ENCODE measurements around the gene GPR107. TPM values are rescaled to one million over a fixed set of nuclear protein-coding genes. Genes with fewer than 3 reads are reported as not detected.

Gene GPR107
- total and polyA plus RNA-seq, 2 of the 8 experiments (the other 6 are each of a cell fraction or from before 2014, with no cell fraction given), result 19.3 to 30.7 TPM

- H2BK120ac ChIP-seq (replicated peaks; ENCODE audit: low read depth, low read length), result no peak overlapping the region
- H3K9ac ChIP-seq (replicated peaks in 1 of 4; ENCODE audit: extremely low read depth in 1 of 4, low read depth in 3 of 4, low read length in 3 of 4), result no peak overlapping the region
- no peak overlapping the region for H3K4me2 ChIP-seq (ENCODE audit: insufficient read depth in 1 of 2, low read depth in 2 of 2, low read length in 2 of 2)
- H2BK12ac ChIP-seq (ENCODE audit: low read depth, low read length), result 0 out of 2 replicates have a peak overlapping the region, but pooled peaks have one; percentile 87
- CTCF ChIA-PET (ENCODE audit: partially characterized antibody), result interaction anchor here (0.7 to 1.8 kb wide), 11 partner anchors 8 to 315 kb away, joined by 3 to 6 read pairs (median 3); no protein-coding TSS in a partner anchor
- no peaks in the 10 kb centered on the region for H3K36me3 ChIP-seq (ENCODE audit: control insufficient read depth in 2 of 4, insufficient read depth in 4 of 4, low read length in 3 of 4)
- no peak overlapping the region for H4K91ac ChIP-seq (replicated peaks; ENCODE audit: insufficient read length, low read length)
- no peak overlapping the region for H3K56ac ChIP-seq (replicated peaks; ENCODE audit: insufficient read length, low read depth, low read length)
- H3K79me2 ChIP-seq (ENCODE audit: control insufficient read depth in 1 of 2, insufficient read depth in 2 of 2, low read length in 2 of 2), result no peaks in the 10 kb centered on the region
- no peak overlapping the region for H2BK5ac ChIP-seq (ENCODE audit: low read depth, low read length)
- peaks cover 0 to 5% (median 3%) of the 10 kb centered on the region in 4 experiments; a peak in 4 of 7 replicates for H3K4me1 ChIP-seq (replicated peaks in 1 of 4; ENCODE audit: control insufficient read depth in 3 of 4, insufficient read depth in 4 of 4, low read length in 3 of 4)
- H3K27ac ChIP-seq (ENCODE audit: low read depth, low read length), result no peak overlapping the region
- TF ChIP-seq RNF2 (IDR thresholded peaks at IDR 0.05; ENCODE audit: borderline replicate concordance, low read depth, low read length, missing control alignments, poor library complexity, severe bottlenecking) (no peak), CTCF (IDR thresholded peaks at IDR 0.05; ENCODE audit: control extremely low read depth in 1 of 3, insufficient read depth in 1 of 3, low read depth in 1 of 3, low read length in 3 of 3) (peak; percentile 12 to 29 (median 25); a peak in 3 of 4 replicates), RAD21 (IDR thresholded peaks at IDR 0.05 in 1 of 2, conservative IDR thresholded peaks at IDR 0.05 in 1 of 2; ENCODE audit: low read depth in 2 of 2, low read length in 2 of 2) (peak; percentile 17 to 31; a peak in 2 of 4 replicates)
- H2BK20ac ChIP-seq (ENCODE audit: low read length), result 0 out of 2 replicates have a peak overlapping the region, but pooled peaks have one; percentile 72
- no peak overlapping the region for H4K8ac ChIP-seq (ENCODE audit: extremely low read depth, insufficient read depth, low read length)
- H3K27me3 ChIP-seq (replicated peaks in 1 of 4; ENCODE audit: control insufficient read depth in 3 of 4, extremely low read depth in 1 of 4, insufficient read depth in 3 of 4, low read length in 3 of 4), result no peaks in the 10 kb centered on the region
- no peak overlapping the region for H2BK15ac ChIP-seq (ENCODE audit: low read length)
- POLR2A ChIA-PET (ENCODE audit: partially characterized antibody), result no interaction called here
- 70% methylated on average over 6 of the region's 6 CpGs; no CpG with 5 or more reads in 1 of the 2 experiments for WGBS, 2 experiments (ENCODE audit: extremely low coverage in 1 of 2, insufficient coverage in 1 of 2, insufficient read length in 1 of 2, insufficient replicate concordance in 2 of 2, low coverage in 1 of 2, low lambda C conversion rate in 2 of 2, missing lambda C conversion rate in 1 of 2)
- no peaks in the 10 kb centered on the region for H4K20me1 ChIP-seq (replicated peaks in 1 of 2; ENCODE audit: control insufficient read depth in 1 of 2, insufficient read depth in 2 of 2, low read length in 2 of 2)
- no peak overlapping the region for H3K23ac ChIP-seq (ENCODE audit: insufficient read length)
- no peak overlapping the region for H3K4ac ChIP-seq (replicated peaks; ENCODE audit: insufficient read length, low read depth, low read length)
- no peak overlapping the region for H2AFZ ChIP-seq (ENCODE audit: low read length)
- H3K14ac ChIP-seq (ENCODE audit: insufficient read length), result no peak overlapping the region
- H2AK5ac ChIP-seq (ENCODE audit: low read depth, low read length), result no peak overlapping the region
- DNase-seq (ENCODE audit: low read depth in 1 of 2, low spot score in 2 of 2) (no peak), FAIRE-seq (no peak)
- H3K4me3 ChIP-seq (ENCODE audit: extremely low read depth in 1 of 4, insufficient read depth in 2 of 4, low read depth in 3 of 4, low read length in 4 of 4), result no peak overlapping the region
- H3K23me2 ChIP-seq (ENCODE audit: low read depth, low read length), result no peaks in the 10 kb centered on the region
- peak overlapping the region; percentile 32; the same call in 1 of the 2 replicates for H3K18ac ChIP-seq (ENCODE audit: extremely low read depth, low read length)
- H3K79me1 ChIP-seq (ENCODE audit: low read depth, low read length), result no peaks in the 10 kb centered on the region
- no peak overlapping the region for H4K5ac ChIP-seq (ENCODE audit: insufficient read length, low read depth, low read length)
- no peaks in the 10 kb centered on the region for H3K9me3 ChIP-seq (ENCODE audit: insufficient read depth in 2 of 2, low read depth in 1 of 2, low read length in 1 of 2)
These were observed 103.0 kb downstream of the GPR107 start for GRCh38 chr9:130156672-130157071.
